GM20000 (cell line): ENCODE measurements around the gene MORC1.

Experiments used
- DNase-seq: peaks from one replicate; pipeline ENCODE4 v3.0.0; 2012; ENCODE audit warnings: low spot score
- CTCF ChIP-seq: IDR thresholded peaks from 2 replicates; pipeline ENCODE4 v1.5.1; 2012; ENCODE audit warnings: mild to moderate bottlenecking, control low read depth; ENCODE audit errors: extremely low read depth, missing control alignments

The MORC1 gene

GRCh38 chr3:109117939-109118338 lies at the start of gene MORC1:
TSS of gene MORC1 (minus strand) at chr3:109118134. CDS start at chr3:109118059, 75 bp downstream.
- no peak for DNase-seq
- TF ChIP-seq CTCF = no peak

- TF ChIP-seq CTCF = no peak
- no peak for DNase-seq
Observed at GRCh38 chr3:109165905-109166304, 48.0 kb upstream of the MORC1 start.

DNA sequence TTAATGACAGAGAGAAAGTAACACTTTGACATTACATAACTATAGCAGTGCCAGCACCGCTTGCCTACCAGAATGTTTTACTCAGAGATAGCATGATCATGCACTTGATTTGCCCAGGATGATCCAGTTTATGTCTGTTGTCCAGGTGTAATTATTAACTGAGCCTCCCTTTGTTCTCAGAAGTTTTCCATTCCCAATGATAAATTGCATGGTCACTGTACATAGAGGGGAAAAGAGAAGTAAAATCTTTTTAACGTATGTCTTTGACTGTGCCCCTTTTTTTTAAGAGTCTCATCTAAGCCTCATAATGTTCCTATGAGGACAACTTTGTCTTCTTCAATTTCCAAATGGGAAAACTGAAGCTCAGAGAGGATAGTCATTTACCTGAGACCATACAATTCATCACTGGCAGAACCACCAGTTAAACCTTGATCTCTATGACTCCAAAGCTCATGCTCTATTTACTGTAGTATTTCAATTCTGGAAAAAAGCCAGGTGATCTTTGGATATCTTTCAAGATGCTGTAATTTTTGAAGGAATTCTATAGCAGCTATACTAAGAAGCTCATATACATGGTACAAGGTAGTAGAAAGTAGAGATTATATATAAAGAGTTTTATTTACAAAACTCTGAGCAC lies 43.7 kb upstream of the MORC1 start:
- DNase-seq = no peak
- no peak for TF ChIP-seq CTCF

- DNase-seq = no peak
- TF ChIP-seq CTCF = no peak
Observed at GRCh38 chr3:109155828-109156227, 37.9 kb upstream of the MORC1 start.

- no peak for DNase-seq
- no peak for TF ChIP-seq CTCF
Observed at GRCh38 chr3:109154979-109155378, 37.0 kb upstream of the MORC1 start.

DNA sequence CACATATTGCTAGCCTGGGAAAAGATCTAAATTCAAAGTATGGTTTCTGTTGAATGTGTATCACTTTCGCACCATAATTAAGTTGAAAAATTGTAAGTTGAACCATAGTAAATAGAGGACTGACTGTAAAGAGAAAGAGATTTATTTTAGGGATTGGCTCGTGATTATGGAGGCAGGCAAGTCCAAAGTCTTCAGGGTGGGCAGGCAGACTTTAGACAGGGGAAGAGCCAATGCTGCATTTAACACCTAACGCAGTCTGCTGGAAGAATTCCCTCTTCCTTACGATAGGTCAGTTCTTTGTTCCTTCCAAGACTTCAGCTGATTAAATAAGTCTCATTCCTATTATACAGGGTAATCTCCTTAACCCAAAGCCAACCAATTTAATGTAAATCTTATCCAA lies 34.4 kb upstream of the MORC1 start:
- no peak for DNase-seq
- no peak for TF ChIP-seq CTCF

- TF ChIP-seq CTCF = no peak
- DNase-seq = no peak
Observed at GRCh38 chr3:109149078-109149477, 31.1 kb upstream of the MORC1 start.
